GM12878 (cell line): Measurements from ENCODE around the gene MICALL1. TPM values are rescaled to one million over a fixed set of nuclear protein-coding genes. Genes with fewer than 3 reads are reported as not detected.

Experiments
- ATAC-seq: fragments of 200-7000 bp; cut with Tn5 transposase; 3 replicates; pipeline ENCODE4 v1.9.1; 2020; ENCODE audit warnings: mild to moderate bottlenecking, moderate library complexity
- BruUV-seq: library from RNA; stranded (reverse); fragments of 400-500 nt; replicated peaks from 2 replicates; lab custom pipeline; 2021; lab: Mats Ljungman, UMichigan
- CTCF ChIA-PET: fragments of 300-600 bp; sonication (Branson Sonifier 250); formaldehyde crosslinking; extraction: SDS; loops from one replicate; lab custom pipeline; 2021; ENCODE audit warnings: inconsistent platforms; lab: Yijun Ruan, JAX
- POLR2A ChIA-PET: fragments of 350-600 bp; formaldehyde crosslinking; extraction: SDS; loops from one replicate; lab custom pipeline; 2021; ENCODE audit warnings: inconsistent platforms; lab: Charles Lee
- RAD21 ChIA-PET: fragments of 300-600 bp; sonication (Branson Sonifier 250); formaldehyde crosslinking; loops from one replicate; lab custom pipeline; 2023; ENCODE audit warnings: antibody characterized with exemption; ENCODE audit not compliant: unreplicated experiment; lab: Charles Lee
- SMC1A ChIA-PET: fragments of 300-600 bp; sonication (Branson Sonifier 250); formaldehyde crosslinking; loops from one replicate; lab custom pipeline; 2023; ENCODE audit not compliant: unreplicated experiment, uncharacterized antibody; lab: Charles Lee
- DNase-seq: peaks from one replicate; pipeline ENCODE4 v3.0.0-alpha.2; 2011; ENCODE audit warnings: low read depth, low spot score
- FAIRE-seq: peaks from 3 replicates; lab custom pipeline; 2011; peaks lifted over from hg19 to GRCh38; lab: Jason Lieb, UNC
- H2AFZ ChIP-seq: 2 replicates; pipeline ENCODE4 v1.6.0; 2011; ENCODE audit warnings: low read depth, low read length, control low read depth; ENCODE audit not compliant: control insufficient read depth
- H3K27ac ChIP-seq: 2 replicates; pipeline ENCODE4 v1.5.1; 2011; ENCODE audit warnings: control low read depth; ENCODE audit not compliant: control insufficient read depth, insufficient read depth
- H3K27me3 ChIP-seq, 2 experiments: replicated peaks in 1 of 2; 2 replicates each; pipeline versions ENCODE4 v1.6.0 to v1.6.1; 2011; ENCODE audit warnings: low read length in 1 of 2; ENCODE audit not compliant: control insufficient read depth in 2 of 2, insufficient read depth in 2 of 2
- H3K36me3 ChIP-seq, 2 experiments: 2 replicates each; pipeline ENCODE4 v1.5.1; 2011; ENCODE audit warnings: low read length in 1 of 2; ENCODE audit not compliant: control insufficient read depth in 2 of 2, insufficient read depth in 2 of 2
- H3K4me1 ChIP-seq: 2 replicates; pipeline ENCODE4 v1.6.1; 2011; ENCODE audit warnings: mild to moderate bottlenecking, low read length, moderate library complexity, mixed read lengths; ENCODE audit not compliant: control insufficient read depth, insufficient read depth
- H3K4me2 ChIP-seq: 2 replicates; pipeline ENCODE4 v1.6.0; 2011; ENCODE audit warnings: control low read depth; ENCODE audit not compliant: control insufficient read depth, insufficient read depth
- H3K4me3 ChIP-seq: fragments of 200-600 bp; sonication (generic); 2 replicates; pipeline ENCODE4 v1.5.1; 2016
- H3K79me2 ChIP-seq: 2 replicates; pipeline ENCODE4 v1.6.0; 2011; ENCODE audit warnings: low read length; ENCODE audit not compliant: control insufficient read depth, insufficient read depth
- H3K9ac ChIP-seq: 2 replicates; pipeline ENCODE4 v1.8.0; 2011; ENCODE audit warnings: low read length, control low read depth, mixed read lengths; ENCODE audit not compliant: control insufficient read depth, insufficient read depth
- H3K9me3 ChIP-seq: replicated peaks from 3 replicates; pipeline ENCODE4 v1.5.1; 2011; ENCODE audit warnings: mild to moderate bottlenecking, low read length; ENCODE audit not compliant: control insufficient read depth, insufficient read depth
- H4K20me1 ChIP-seq: 2 replicates; pipeline ENCODE4 v1.6.0; 2011; ENCODE audit not compliant: control insufficient read depth, insufficient read depth
- BCL11A ChIP-seq: IDR thresholded peaks from 2 replicates; pipeline ENCODE4 v1.6.1; 2011; ENCODE audit warnings: low read depth, low read length
- CEBPZ ChIP-seq: fragments of 150-350 bp; IDR thresholded peaks from 2 replicates; pipeline ENCODE4 v1.6.1; 2016; ENCODE audit warnings: low read depth, low read length
- CREB1 ChIP-seq: IDR thresholded peaks from 2 replicates; pipeline ENCODE4 v1.6.1; 2012; ENCODE audit warnings: low read depth, mild to moderate bottlenecking, inconsistent platforms
- CREM ChIP-seq: IDR thresholded peaks from 2 replicates; pipeline ENCODE4 v1.6.1; 2014; ENCODE audit warnings: antibody characterized with exemption, low read depth
- CTCF ChIP-seq, 3 experiments: IDR thresholded peaks in 2 of 3; conservative IDR thresholded peaks in 1 of 3; 2 replicates each; pipeline ENCODE4 v1.5.1; 2011; ENCODE audit warnings: low read depth in 3 of 3, low read length in 3 of 3, mild to moderate bottlenecking in 3 of 3, control low read depth in 2 of 3, moderate library complexity in 2 of 3, inconsistent platforms in 1 of 3, mixed read lengths in 1 of 3; ENCODE audit not compliant: control insufficient read depth in 2 of 3, insufficient read depth in 1 of 3; ENCODE audit errors: extremely low read depth in 1 of 3
- IKZF2 ChIP-seq, 2 experiments: fragments of 450-650 bp; IDR thresholded peaks; 2 replicates each; pipeline ENCODE4 v1.6.1; 2017; ENCODE audit warnings: mild to moderate bottlenecking in 2 of 2, moderate library complexity in 2 of 2
- IRF4 ChIP-seq: IDR thresholded peaks from 2 replicates; pipeline ENCODE4 v1.6.1; 2011; ENCODE audit warnings: low read depth, low read length
- JUNB ChIP-seq: IDR thresholded peaks from 2 replicates; pipeline ENCODE4 v1.6.1; 2016; ENCODE audit warnings: antibody characterized with exemption, mild to moderate bottlenecking
- KAT2A ChIP-seq: conservative IDR thresholded peaks from 2 replicates; pipeline ENCODE4 v1.6.1; 2011; ENCODE audit warnings: low read depth, low read length; ENCODE audit not compliant: control insufficient read depth
- NBN ChIP-seq: fragments of 450-650 bp; IDR thresholded peaks from 2 replicates; pipeline ENCODE4 v1.6.1; 2016
- RUNX3 ChIP-seq: IDR thresholded peaks from 2 replicates; pipeline ENCODE4 v1.6.1; 2012; ENCODE audit warnings: low read length, inconsistent platforms
- SPI1 ChIP-seq: IDR thresholded peaks from 2 replicates; pipeline ENCODE4 v1.6.1; 2011; ENCODE audit warnings: low read depth, mild to moderate bottlenecking, low read length, moderate library complexity, borderline replicate concordance; ENCODE audit not compliant: insufficient read depth
- SREBF2 ChIP-seq: IDR thresholded peaks from 2 replicates; pipeline ENCODE4 v1.6.1; 2012; ENCODE audit warnings: mild to moderate bottlenecking, low read length
- SUPT20H ChIP-seq: IDR thresholded peaks from 2 replicates; pipeline ENCODE4 v1.6.1; 2011; ENCODE audit warnings: low read depth, mild to moderate bottlenecking, low read length, moderate library complexity, borderline replicate concordance; ENCODE audit not compliant: control insufficient read depth
- ZBTB11 ChIP-seq: fragments of 450-650 bp; formaldehyde crosslinking; IDR thresholded peaks from 2 replicates; pipeline ENCODE4 v1.5.0; 2022; ENCODE audit warnings: mild to moderate bottlenecking, missing genetic modification characterization
- ZNF207 ChIP-seq: fragments of 450-650 bp; IDR thresholded peaks from 2 replicates; pipeline ENCODE4 v1.6.1; 2014; ENCODE audit warnings: antibody characterized with exemption, mild to moderate bottlenecking, borderline replicate concordance
- ZNF217 ChIP-seq: fragments of 450-650 bp; IDR thresholded peaks from 2 replicates; pipeline ENCODE4 v1.6.1; 2017; ENCODE audit warnings: antibody characterized with exemption, mild to moderate bottlenecking
- WGBS: methylation state at CpG from one replicate; pipeline ENCODE4 v1.1.6; 2016; ENCODE audit warnings: low lambda C conversion rate; ENCODE audit not compliant: insufficient replicate concordance, insufficient coverage; ENCODE audit errors: missing lambda C conversion rate; 5-methylcytosine and 5-hydroxymethylcytosine counted together
- in situ Hi-C: fragments of 300-500 bp; cut with MboI; formaldehyde crosslinking; loops from 9 replicates; pipeline ENCODE4 v1.14.3; 2018; ENCODE audit warnings: mixed read lengths
- intact Hi-C: fragments of 100-400 bp; cut with micrococcal nuclease; formaldehyde crosslinking; loops from one replicate; pipeline ENCODE4 v1.14.2; 2022; ENCODE audit not compliant: unreplicated experiment
- polyA plus RNA-seq, 11 experiments: library from polyadenylated mRNA; depleted of rRNA in 4 of 11; unstranded in 6 of 11; stranded (reverse) in 5 of 11; fragments of >200 nt; fragmentation: Nextera tagmentation in 4 of 11; fragmentation: Illumina TruSeq in 1 of 11; extraction: Ambion mirVana in 4 of 11; extraction: Trizol in 1 of 11; gene quantifications; 1 replicate in 1 of 11; 2 replicates in 10 of 11; pipeline versions ENCODE4 v1.2.1 to v1.2.3, GENCODE V29; 2011 to 2016; ENCODE audit warnings: inconsistent platforms in 2 of 11, missing spikeins in 2 of 11, low read depth in 1 of 11
- total RNA-seq, 4 experiments: library from RNA; depleted of rRNA in 3 of 4; stranded (reverse); fragments of >200 nt in 3 of 4; fragmentation: Illumina TruSeq in 1 of 4; extraction: Trizol in 1 of 4; gene quantifications; 2 replicates each; pipeline versions ENCODE4 v1.2.1 to v1.2.3, GENCODE V29; 2013 to 2021

Gene MICALL1
- total and polyA plus RNA-seq, 10 of the 15 experiments (the other 5 are each of a cell fraction or from before 2014, with no cell fraction given): 0.72 to 30.7 (median 7.8) TPM

GRCh38 chr22:37985751-37986281 is 79.7 kb downstream of the MICALL1 start (continued):
- no peak for TF ChIP-seq CEBPZ
- TF ChIP-seq KAT2A: no peak
- TF ChIP-seq ZNF207: no peak
- TF ChIP-seq SUPT20H: no peak
- no peak for TF ChIP-seq RUNX3
- no peak for TF ChIP-seq CREM
- no peak for TF ChIP-seq JUNB
- TF ChIP-seq BCL11A: no peak

GRCh38 chr22:37986371-37986770 is 80.3 kb downstream of the MICALL1 start:
- WGBS: 42% methylated on average over 6 of the region's 7 CpGs
- intact Hi-C loops (no loop called here), in situ Hi-C loops (no loop called here)
- no peaks in the 10 kb centered on the region for H3K36me3 ChIP-seq
- ATAC-seq (no peak), FAIRE-seq (no peak), DNase-seq (no peak)
- no peak overlapping the region for H3K27ac ChIP-seq
- no peak overlapping the region for H3K9ac ChIP-seq
- H3K4me2 ChIP-seq: no peak overlapping the region
- H2AFZ ChIP-seq: no peak overlapping the region
- H3K79me2 ChIP-seq: no peaks in the 10 kb centered on the region
- no peaks in the 10 kb centered on the region for H4K20me1 ChIP-seq
- H3K4me1 ChIP-seq: no peaks in the 10 kb centered on the region
- no TSS peak for BruUV-seq
- H3K4me3 ChIP-seq: no peak overlapping the region
- ChIA-PET SMC1A (no interaction called here), CTCF (no interaction called here), POLR2A (interaction anchor here (0.7 kb wide), 1 partner anchor 19 kb away, joined by 3 read pairs; no protein-coding TSS in a partner anchor), RAD21 (no interaction called here)
- H3K27me3 ChIP-seq: no peaks in the 10 kb centered on the region
- no peaks in the 10 kb centered on the region for H3K9me3 ChIP-seq
- TF ChIP-seq ZBTB11 (CRISPR knock-in tag) (no peak), IKZF2 (IDR thresholded peaks at IDR 0.05) (no peak), SREBF2 (no peak), CREB1 (no peak), IRF4 (no peak), ZNF217 (no peak), NBN (no peak), CTCF (IDR thresholded peaks at IDR 0.05 in 2 of 3, conservative IDR thresholded peaks at IDR 0.05 in 1 of 3; ENCODE audit: control insufficient read depth in 2 of 3, extremely low read depth in 1 of 3, insufficient read depth in 1 of 3, low read depth in 3 of 3, low read length in 3 of 3) (no peak), SPI1 (no peak)
